Effector CD4-positive, alpha-beta T cell (primary cell): Measurements from ENCODE around the gene GPC6.

Source experiments
- DNase-seq: peaks from one replicate; pipeline ENCODE4 v3.0.0-alpha.2; 2020

Gene GPC6

DNA sequence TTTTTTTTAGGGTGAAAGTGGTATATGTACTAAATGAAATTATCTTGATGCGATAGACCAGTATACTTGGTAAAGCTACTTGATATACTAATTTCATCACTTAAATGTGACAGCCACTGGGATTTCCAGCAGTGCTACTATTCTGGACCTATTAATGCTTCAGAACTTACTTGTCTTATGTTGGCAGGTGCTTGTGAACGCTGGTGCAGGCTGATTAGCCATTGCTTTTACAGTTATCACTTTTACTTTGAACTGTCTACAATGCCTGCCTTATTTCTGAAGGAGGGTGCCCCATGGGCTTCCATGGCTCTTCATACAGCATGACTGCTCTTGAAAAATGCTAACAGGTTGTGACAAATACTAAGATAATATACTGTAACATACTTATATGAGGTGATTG, 294.7 kb downstream of the GPC6 start:
- DNase-seq: no peak

- DNase-seq: no peak
Observed at GRCh38 chr13:93522501-93522900, 295.9 kb downstream of the GPC6 start.

- no peak for DNase-seq
Observed at GRCh38 chr13:93525087-93525486, 298.5 kb downstream of the GPC6 start.

- DNase-seq: no peak
Observed at GRCh38 chr13:93527748-93528297, 301.2 kb downstream of the GPC6 start.

- no peak for DNase-seq
Observed at GRCh38 chr13:93529961-93530360, 303.4 kb downstream of the GPC6 start.

- no peak for DNase-seq
Observed at GRCh38 chr13:93534181-93534700, 307.6 kb downstream of the GPC6 start.

- no peak for DNase-seq
Observed at GRCh38 chr13:93535251-93535650, 308.6 kb downstream of the GPC6 start.

DNA sequence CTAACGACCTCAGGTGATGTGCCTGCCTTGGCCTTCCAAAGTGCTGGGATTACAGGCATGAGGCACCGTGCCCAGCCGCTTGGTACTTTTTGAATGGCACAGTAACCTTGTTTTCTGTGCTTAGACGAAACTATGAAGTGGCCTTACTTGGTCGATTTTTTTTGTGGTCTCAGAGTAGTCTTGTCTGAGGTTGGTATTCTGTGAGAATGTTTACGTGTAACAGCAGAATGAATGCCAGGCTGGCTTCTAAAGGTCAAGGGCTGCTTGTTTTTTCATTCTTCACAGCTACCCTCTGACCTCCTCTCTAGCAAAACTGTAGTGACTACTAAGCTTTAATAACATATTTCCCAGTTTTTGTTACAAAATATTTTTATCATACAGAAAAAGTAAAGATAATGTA, 313.3 kb downstream of the GPC6 start:
- no peak for DNase-seq

GRCh38 chr13:93547886-93548285, 321.3 kb downstream of the GPC6 start:
- DNase-seq: no peak

DNA sequence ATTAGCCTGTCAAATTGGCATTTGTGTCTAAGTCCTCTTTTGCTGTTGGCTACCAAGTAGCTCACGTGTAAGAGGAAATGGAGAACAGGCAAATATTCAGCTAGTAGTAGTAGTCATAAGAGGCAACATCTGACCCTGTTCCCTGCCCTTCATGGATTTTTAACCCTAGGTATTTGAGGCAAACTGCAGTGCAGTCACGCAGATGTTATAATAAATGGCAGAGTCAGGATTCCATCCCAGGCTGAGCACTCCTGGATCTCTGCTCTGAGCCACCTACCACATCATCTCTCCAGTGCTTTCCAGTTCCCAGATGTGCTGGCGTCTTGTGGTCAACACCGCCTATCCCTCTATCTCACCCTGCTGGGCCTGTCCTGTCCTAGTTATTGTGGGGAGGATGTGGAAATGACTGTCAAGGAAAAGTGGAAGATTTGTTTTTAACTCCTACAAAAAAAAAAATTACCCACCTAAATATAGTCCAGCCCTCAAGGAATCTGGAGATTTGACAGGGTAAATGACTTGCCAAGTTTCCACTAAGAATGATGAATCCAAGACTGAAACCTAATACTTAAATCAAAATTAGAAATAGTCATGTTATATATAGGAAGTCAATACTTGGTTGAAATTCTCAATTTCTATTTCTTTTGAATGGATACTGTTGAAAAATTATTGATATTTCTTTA, 322.9 kb downstream of the GPC6 start:
- DNase-seq: no peak

DNA sequence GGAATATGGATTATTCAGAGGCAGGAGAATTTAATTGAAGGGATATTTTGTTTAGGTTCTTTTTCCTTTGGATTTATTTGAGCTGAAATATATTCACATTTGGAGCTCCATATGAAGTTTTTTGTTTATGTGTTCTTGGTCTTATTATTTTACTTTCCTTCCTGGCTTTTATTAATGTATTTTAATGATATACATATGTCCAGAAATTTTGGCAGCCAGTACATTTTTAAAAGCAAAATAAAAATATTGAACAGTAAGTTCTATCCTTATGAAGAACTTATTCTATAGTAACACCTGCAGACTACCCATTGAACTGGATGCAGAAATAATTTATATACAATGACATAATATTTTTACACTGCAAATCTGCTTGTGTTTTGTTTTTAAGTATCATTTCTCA, 323.6 kb downstream of the GPC6 start:
- no peak for DNase-seq

DNA sequence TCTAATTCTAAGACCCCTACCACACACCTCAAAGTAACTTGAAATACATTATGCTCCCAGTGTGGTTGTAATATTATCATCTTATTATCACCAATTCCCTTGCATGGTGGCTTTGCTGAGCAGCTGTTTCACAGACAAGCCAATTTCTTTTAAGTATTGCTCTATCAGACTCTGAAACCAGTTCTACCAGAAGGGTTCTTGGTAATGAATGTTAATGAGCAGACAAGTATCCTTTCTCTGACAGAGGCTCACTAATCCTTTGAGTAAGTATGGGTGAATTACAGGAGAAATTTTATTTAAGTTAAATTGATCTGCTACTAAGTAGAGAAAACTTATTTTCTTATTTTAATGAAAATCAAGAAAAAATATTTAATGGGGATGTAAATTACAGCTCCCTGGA, 326.0 kb downstream of the GPC6 start:
- DNase-seq: no peak

GRCh38 chr13:93554514-93554913, 327.9 kb downstream of the GPC6 start:
- no peak for DNase-seq

DNA sequence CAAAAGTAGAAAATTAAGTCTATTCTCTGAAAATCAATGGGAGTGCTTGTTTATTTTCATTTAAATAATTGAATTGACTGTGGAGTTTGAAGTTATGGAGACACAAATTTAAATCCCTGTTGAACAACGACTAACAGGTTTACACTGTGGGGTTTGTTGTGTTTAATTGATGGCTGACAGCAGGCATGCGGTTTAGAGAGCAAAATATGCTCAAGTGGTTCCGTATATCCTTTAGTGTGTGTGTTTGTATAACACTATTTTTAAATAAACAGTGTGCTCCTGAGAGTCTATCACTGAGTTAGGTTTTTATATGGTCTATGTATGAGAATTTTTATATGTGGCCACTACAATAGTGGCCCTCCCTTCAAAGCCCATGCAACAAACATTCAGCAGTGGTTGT, 332.0 kb downstream of the GPC6 start:
- no peak for DNase-seq

DNA sequence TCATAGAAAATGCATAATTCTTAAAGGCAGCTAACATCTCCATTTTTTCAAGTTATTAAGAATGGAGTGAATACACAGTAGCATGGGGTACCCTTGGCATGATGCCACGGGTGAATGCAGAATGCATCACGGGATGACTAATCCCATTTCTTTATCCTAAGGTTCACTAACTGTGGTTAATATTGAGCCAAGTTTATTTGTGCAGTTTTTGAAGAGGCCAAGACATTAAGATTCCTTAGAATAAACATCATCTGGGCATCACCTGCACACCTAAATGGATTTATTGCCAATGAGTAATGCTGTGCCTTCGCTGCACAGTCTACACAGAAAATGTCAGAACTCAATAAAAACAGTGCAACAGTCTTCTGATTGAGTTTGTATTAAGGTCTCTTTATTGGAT, 333.1 kb downstream of the GPC6 start:
- DNase-seq: no peak

DNA sequence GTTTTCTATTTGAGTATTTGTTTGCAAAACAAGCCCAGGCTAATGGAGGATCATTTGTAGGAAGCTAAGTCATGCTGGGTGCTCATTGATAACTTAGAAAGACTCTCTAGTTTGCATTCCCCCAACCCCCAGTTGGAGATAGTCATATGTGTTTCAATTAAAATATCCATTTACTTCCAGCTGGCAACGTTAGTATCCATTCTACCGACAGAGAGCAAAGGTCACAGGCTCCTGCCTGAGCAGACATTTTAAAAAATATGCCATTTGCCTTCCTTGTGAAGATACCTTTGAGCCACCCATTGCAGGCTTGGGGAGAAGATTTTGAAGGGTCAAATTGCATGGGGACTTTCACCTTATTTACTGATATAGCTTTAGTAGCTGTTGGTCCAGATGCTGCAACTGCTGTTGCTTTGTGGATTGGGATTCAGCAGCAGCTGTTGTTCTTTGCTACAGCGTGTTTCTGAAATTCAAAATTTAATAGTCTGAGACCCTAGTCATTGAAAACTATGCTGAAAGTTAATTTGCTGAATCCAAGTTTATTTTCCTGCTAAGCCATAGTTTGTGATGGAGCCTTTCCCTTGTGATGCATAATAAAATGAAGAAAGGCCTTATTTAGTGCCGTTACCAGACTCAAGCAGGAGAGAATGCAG, 335.1 kb downstream of the GPC6 start:
- DNase-seq: no peak

DNA sequence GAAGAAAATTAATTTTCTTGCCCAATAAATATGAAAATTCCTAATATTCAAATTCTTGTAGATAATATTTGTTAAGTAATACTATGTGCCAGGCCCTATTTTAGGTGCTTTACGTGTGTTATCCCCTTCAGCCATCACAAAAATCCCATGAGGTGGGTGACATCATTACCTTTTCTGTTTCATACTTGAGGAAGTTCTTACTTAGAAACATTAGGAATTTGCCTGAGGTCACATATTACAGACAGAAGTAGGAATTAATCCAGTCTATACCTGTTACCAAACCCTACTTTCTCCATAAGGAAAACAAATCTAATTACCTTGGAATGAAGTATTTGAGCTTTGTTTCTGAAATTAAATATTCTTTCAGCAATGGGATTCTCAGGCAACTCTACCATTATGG, 336.1 kb downstream of the GPC6 start:
- no peak for DNase-seq

DNA sequence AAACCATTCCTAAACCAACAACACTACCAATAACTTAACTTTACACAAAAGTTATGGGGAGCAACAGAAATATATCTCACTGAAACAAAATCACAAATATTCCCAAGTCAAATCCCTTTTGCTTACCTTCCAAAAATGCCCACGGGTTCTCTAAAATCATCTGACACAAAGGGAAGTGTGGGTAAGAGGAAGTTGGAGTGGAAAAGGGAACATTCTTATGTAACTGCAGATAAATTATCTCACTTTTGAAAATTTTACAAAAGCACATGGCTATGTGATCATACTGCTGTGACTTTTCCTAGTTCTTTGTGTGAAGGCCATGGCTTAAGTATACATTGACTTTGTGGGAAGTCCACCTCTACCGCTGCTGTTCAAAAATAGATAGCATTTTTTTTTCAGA, 350.5 kb downstream of the GPC6 start:
- no peak for DNase-seq

DNA sequence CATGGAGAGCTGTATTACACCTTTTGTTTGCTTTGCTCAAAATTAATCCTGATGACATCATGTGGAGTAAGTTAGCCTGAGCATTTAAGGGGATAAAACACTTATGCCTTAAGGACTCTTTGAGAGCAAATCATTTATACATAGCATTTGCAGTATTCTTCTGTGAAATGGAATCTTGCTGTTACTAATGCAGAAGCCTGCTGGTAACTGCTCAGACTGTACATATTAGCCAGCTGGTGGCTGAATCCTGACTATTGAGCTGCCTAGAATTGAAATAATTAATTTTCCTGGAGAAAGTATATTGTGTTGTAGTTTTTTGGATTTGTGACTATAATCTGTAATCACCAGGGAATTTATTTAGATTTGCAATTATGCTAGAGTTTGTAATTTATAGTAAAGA, 363.2 kb downstream of the GPC6 start:
- DNase-seq: no peak

DNA sequence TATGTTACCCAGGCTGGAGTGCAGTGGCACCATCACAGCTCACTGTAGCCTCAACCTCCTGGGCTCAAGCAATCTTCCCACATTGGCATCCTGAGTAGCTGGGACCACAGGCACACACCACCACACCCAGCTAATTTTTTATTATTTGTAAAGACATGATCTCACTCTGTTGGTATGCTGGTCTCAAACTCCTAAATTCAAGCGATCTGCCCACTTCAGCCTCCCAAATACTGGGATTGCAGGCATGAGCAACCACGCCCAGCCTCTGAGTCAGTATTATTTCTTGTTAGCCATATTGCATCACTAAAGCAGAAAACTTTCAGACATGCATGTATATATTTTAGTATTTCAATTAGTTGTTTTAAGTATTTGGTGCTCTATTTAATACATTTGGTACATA, 376.4 kb downstream of the GPC6 start:
- DNase-seq: no peak

DNA sequence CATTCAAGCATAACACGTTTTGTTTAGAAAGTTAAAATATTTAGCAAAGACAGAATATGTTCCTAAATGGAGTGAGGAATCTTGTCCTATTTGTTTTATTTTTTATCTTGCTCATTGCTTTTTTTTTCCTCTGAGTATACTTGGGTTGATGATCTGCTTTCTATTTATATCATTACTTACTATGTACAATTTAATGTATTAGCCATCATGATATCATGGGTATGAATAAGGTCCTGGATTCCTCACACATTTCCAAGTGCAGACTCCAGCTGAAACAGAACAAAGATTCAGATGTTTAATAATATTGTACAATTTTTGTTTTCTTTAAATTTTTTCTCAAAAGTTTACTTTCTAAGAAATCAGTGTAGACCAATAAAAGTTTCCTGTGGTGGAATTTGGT, 388.2 kb downstream of the GPC6 start:
- no peak for DNase-seq

GRCh38 chr13:93620181-93620765, 393.7 kb downstream of the GPC6 start:
- DNase-seq: no peak

DNA sequence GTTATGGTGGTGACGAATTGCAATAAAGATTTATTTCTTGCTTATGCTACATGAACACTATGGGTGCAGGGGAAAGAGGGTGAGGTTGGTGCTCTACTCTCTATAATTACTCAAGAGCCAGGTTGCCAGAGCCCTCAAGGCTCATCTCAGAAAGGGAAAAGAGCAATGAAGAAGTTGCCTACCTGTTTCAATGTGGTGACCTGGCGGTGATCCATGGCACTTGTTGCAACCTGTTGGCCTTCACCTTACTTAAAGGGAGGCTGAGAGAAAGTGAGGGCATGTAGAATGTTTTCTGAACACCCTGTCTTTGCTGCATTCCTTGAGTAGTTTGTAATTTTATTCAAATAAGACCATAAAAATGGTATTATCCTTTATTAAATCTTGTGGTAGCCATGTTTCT, 394.4 kb downstream of the GPC6 start:
- DNase-seq: no peak

DNA sequence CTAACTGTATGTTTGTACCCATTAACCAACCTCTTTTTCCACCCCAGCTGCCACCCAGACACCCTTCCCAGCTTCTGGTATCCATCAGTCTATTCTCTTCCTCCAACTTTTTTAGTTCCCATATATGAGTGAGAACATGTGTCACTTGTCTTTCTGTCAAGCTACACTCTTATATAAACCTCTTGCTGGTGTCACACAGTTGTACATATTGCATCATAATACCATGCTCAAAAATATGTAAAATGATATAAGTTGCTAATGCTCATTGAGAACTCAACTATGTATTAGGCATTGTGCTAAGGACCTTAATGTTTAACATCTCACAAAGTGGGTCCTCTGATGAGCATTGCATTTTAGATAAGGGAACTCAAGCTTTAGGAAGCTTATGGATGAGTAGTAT, 395.4 kb downstream of the GPC6 start:
- no peak for DNase-seq
